H54 (cell line): Measurements from ENCODE around the gene NRG4.
"Not testable (repeated sequence)": the region's sequence is repeated elsewhere in the genome, so short reads cannot be mapped to it uniquely, and the experiment has no call there.

Source experiments
- DNase-seq: peaks from one replicate; pipeline ENCODE4 v3.0.0; 2011; ENCODE audit warnings: low spot score, mixed read lengths; ENCODE audit not compliant: insufficient read length
- FAIRE-seq: peaks from 3 replicates; lab custom pipeline; 2011; peaks lifted over from hg19 to GRCh38; lab: Jason Lieb, UNC
- POLR2A ChIP-seq: IDR thresholded peaks from 2 replicates; pipeline ENCODE4 v1.6.1; 2011; ENCODE audit warnings: low read depth, mild to moderate bottlenecking, low read length

The NRG4 gene

GRCh38 chr15:76024021-76024768, 12.0 kb upstream of the NRG4 start:
- no peak for TF ChIP-seq POLR2A
- FAIRE-seq (no peak), DNase-seq (no peak)

- FAIRE-seq, DNase-seq: not testable (repeated sequence)
These were observed 1.2 kb upstream of the NRG4 start for GRCh38 chr15:76013470-76013869.

GRCh38 chr15:76010613-76011012, 1.6 kb downstream of the NRG4 start:
- TF ChIP-seq POLR2A: no peak
- FAIRE-seq (no peak), DNase-seq (no peak)

- TF ChIP-seq POLR2A: no peak
- FAIRE-seq (no peak), DNase-seq (no peak)
These were observed 6.0 kb downstream of the NRG4 start for GRCh38 chr15:76006136-76006778.

GRCh38 chr15:76003364-76003763, 8.9 kb downstream of the NRG4 start:
- DNase-seq (no peak), FAIRE-seq (no peak)
- no peak for TF ChIP-seq POLR2A

- no peak for TF ChIP-seq POLR2A
- no peak for FAIRE-seq
- no peak for DNase-seq
These were observed 16.6 kb downstream of the NRG4 start for GRCh38 chr15:75995611-75996010.

- DNase-seq (no peak), FAIRE-seq (no peak)
- TF ChIP-seq POLR2A: no peak
These were observed 18.0 kb downstream of the NRG4 start for GRCh38 chr15:75994220-75994619.

DNA sequence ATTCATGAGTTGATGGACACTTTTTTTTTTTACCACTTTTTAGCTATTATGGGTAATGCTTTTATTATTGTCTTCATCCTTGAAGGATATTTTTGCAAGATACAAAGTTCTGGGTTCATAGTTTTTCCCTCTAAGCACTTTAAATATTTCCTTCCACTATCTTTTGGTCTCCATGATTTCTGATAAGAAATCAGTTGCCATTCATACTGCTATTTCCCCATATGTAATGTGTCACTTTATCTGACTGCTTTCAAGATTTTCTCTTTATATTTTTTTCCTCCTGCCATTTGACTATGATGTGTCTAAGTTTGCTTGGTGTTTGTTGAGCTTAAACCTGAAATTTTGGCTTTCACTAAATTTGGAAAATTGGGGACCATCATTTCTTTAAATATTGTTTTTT, 19.3 kb downstream of the NRG4 start:
- FAIRE-seq: no peak
- no peak for DNase-seq
- no peak for TF ChIP-seq POLR2A

- FAIRE-seq (no peak), DNase-seq (no peak)
- TF ChIP-seq POLR2A: no peak
These were observed 22.3 kb downstream of the NRG4 start for GRCh38 chr15:75989875-75990274.

GRCh38 chr15:75989045-75989444, 23.2 kb downstream of the NRG4 start:
- no peak for DNase-seq
- no peak for FAIRE-seq
- TF ChIP-seq POLR2A: no peak

GRCh38 chr15:75985971-75986370, 26.3 kb downstream of the NRG4 start:
- no peak for DNase-seq
- TF ChIP-seq POLR2A: no peak
- FAIRE-seq: no peak

DNA sequence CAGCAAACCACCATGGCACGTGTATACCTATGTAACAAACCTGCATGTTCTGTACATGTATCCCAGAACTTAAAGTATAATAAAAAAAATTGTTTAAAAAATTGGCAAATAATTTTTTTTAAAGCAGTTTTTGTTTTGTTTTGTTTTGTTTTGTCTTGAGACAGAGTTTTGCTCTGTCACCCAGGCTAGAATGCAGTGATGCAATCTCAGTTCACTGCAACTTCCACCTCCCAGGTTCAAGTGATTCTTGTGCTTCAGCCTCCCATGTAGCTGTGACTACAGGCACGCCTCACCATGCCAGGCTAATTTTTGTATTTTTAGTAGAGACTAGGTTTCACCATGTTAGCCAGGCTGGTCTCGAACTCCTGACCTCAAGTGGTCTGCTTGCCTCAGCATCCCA, 27.5 kb downstream of the NRG4 start:
- FAIRE-seq: not testable (repeated sequence)

DNA sequence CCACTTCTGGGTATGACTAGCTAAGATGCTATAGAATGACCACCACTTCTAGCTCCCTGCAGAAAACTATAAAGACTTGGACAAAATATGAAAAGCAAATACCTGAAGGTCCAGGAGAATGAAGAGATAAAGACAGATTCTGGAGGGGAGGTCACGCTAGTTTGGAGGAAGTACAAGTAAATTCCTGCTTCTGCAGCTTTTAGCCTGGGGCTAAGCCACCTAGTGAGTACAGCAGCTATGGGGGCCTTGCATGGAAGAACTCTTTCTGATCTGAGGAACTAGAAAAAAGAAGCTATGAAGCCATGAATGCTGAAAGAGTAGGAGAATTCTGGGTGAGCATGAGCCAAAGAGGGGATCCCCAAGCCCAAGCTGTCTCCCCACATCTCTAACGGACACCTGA, 29.8 kb downstream of the NRG4 start:
- TF ChIP-seq POLR2A: no peak
- no peak for DNase-seq
- FAIRE-seq: no peak

More for the DNA sequence above, 27.5 kb downstream of the NRG4 start:
- not testable (repeated sequence) for DNase-seq

- DNase-seq: no peak
- no peak for FAIRE-seq
- TF ChIP-seq POLR2A: no peak
These were observed 30.9 kb downstream of the NRG4 start for GRCh38 chr15:75981149-75981815.

- DNase-seq, FAIRE-seq: not testable (repeated sequence)
These were observed 35.5 kb downstream of the NRG4 start for GRCh38 chr15:75976766-75977165.
